Measurements from ENCODE around the gene PID1. TPM values are rescaled to one million over a fixed set of nuclear protein-coding genes. Genes with fewer than 3 reads are reported as not detected.

PID1 gene
- total RNA-seq, 1 experiment from 2014 or later: 0.31 TPM

GRCh38 chr2:229050133-229050532 lies 221.0 kb downstream of the PID1 start:
- BruUV-seq (replicated peaks): no TSS peak
- CTCF ChIA-PET: no interaction called here
- no peak for DNase-seq
- Mint-ChIP-seq H3K27ac (ENCODE audit: unreplicated experiment) (no peak overlapping the region), H3K4me1 (ENCODE audit: low read depth, unreplicated experiment) (no peaks in the 10 kb centered on the region), H3K36me3 (ENCODE audit: insufficient read depth, unreplicated experiment) (no peaks in the 10 kb centered on the region), H3K27me3 (ENCODE audit: unreplicated experiment) (no peaks in the 10 kb centered on the region), H3K4me3 (ENCODE audit: low read depth, unreplicated experiment) (no peak overlapping the region), H3K9me3 (ENCODE audit: low read depth, unreplicated experiment) (no peaks in the 10 kb centered on the region)
- intact Hi-C loops (cut with micrococcal nuclease; ENCODE audit: unreplicated experiment): no loop called here
- no peak for TF ChIP-seq CTCF (IDR thresholded peaks at IDR 0.05; ENCODE audit: unreplicated experiment)

- Mint-ChIP-seq H3K27me3 (ENCODE audit: unreplicated experiment) (no peaks in the 10 kb centered on the region), H3K4me1 (ENCODE audit: low read depth, unreplicated experiment) (no peaks in the 10 kb centered on the region), H3K27ac (ENCODE audit: unreplicated experiment) (no peak overlapping the region), H3K9me3 (ENCODE audit: low read depth, unreplicated experiment) (no peaks in the 10 kb centered on the region), H3K4me3 (ENCODE audit: low read depth, unreplicated experiment) (no peak overlapping the region), H3K36me3 (ENCODE audit: insufficient read depth, unreplicated experiment) (no peaks in the 10 kb centered on the region)
- DNase-seq: no peak
- intact Hi-C loops (cut with micrococcal nuclease; ENCODE audit: unreplicated experiment): no loop called here
- TF ChIP-seq CTCF (IDR thresholded peaks at IDR 0.05; ENCODE audit: unreplicated experiment): no peak
- BruUV-seq (replicated peaks): no TSS peak
- CTCF ChIA-PET: no interaction called here
Observed at GRCh38 chr2:229048134-229048533, 223.0 kb downstream of the PID1 start.

- H3K4me3 Mint-ChIP-seq (ENCODE audit: low read depth, unreplicated experiment): no peak overlapping the region
- no peaks in the 10 kb centered on the region for H3K27me3 Mint-ChIP-seq (ENCODE audit: unreplicated experiment)
- no peaks in the 10 kb centered on the region for H3K9me3 Mint-ChIP-seq (ENCODE audit: low read depth, unreplicated experiment)
- intact Hi-C loops (cut with micrococcal nuclease; ENCODE audit: unreplicated experiment): no loop called here
- H3K4me1 Mint-ChIP-seq (ENCODE audit: low read depth, unreplicated experiment): no peaks in the 10 kb centered on the region
- BruUV-seq (replicated peaks): no TSS peak
- no peaks in the 10 kb centered on the region for H3K36me3 Mint-ChIP-seq (ENCODE audit: insufficient read depth, unreplicated experiment)
- no peak for DNase-seq
- CTCF ChIA-PET: no interaction called here
- no peak overlapping the region for H3K27ac Mint-ChIP-seq (ENCODE audit: unreplicated experiment)
- TF ChIP-seq CTCF (IDR thresholded peaks at IDR 0.05; ENCODE audit: unreplicated experiment): no peak
Observed at GRCh38 chr2:229045671-229046070, 225.4 kb downstream of the PID1 start.

GRCh38 chr2:229044581-229044980 lies 226.5 kb downstream of the PID1 start:
- intact Hi-C loops (cut with micrococcal nuclease; ENCODE audit: unreplicated experiment): no loop called here
- Mint-ChIP-seq H3K9me3 (ENCODE audit: low read depth, unreplicated experiment) (no peaks in the 10 kb centered on the region), H3K4me3 (ENCODE audit: low read depth, unreplicated experiment) (no peak overlapping the region), H3K4me1 (ENCODE audit: low read depth, unreplicated experiment) (no peaks in the 10 kb centered on the region), H3K27me3 (ENCODE audit: unreplicated experiment) (no peaks in the 10 kb centered on the region), H3K36me3 (ENCODE audit: insufficient read depth, unreplicated experiment) (no peaks in the 10 kb centered on the region), H3K27ac (ENCODE audit: unreplicated experiment) (no peak overlapping the region)
- BruUV-seq (replicated peaks): no TSS peak
- CTCF ChIA-PET: no interaction called here
- no peak for TF ChIP-seq CTCF (IDR thresholded peaks at IDR 0.05; ENCODE audit: unreplicated experiment)
- no peak for DNase-seq

- Mint-ChIP-seq H3K4me1 (ENCODE audit: low read depth, unreplicated experiment) (no peaks in the 10 kb centered on the region), H3K27me3 (ENCODE audit: unreplicated experiment) (no peaks in the 10 kb centered on the region), H3K27ac (ENCODE audit: unreplicated experiment) (no peak overlapping the region), H3K4me3 (ENCODE audit: low read depth, unreplicated experiment) (no peak overlapping the region), H3K36me3 (ENCODE audit: insufficient read depth, unreplicated experiment) (no peaks in the 10 kb centered on the region), H3K9me3 (ENCODE audit: low read depth, unreplicated experiment) (no peaks in the 10 kb centered on the region)
- DNase-seq: no peak
- BruUV-seq (replicated peaks): no TSS peak
- intact Hi-C loops (cut with micrococcal nuclease; ENCODE audit: unreplicated experiment): no loop called here
- CTCF ChIA-PET: no interaction called here
- no peak for TF ChIP-seq CTCF (IDR thresholded peaks at IDR 0.05; ENCODE audit: unreplicated experiment)
Observed at GRCh38 chr2:229043681-229044080, 227.4 kb downstream of the PID1 start.

Data from Calu3 (cell line).